Pancreas (tissue), 10 donors: ENCODE data around the gene TAF8. TPM values are rescaled to one million over a fixed set of nuclear protein-coding genes. Genes with fewer than 3 reads are reported as not detected.
A peak's percentile ranks its signal among the peaks of the same experiment; 100 is the strongest.

Experiments
- ATAC-seq, 4 donors: fragments of 200-7000 bp; cut with Tn5 transposase; one replicate each; pipeline versions ENCODE4 v1.8.0 to v1.9.1; 2020; ENCODE audit warnings: mild to moderate bottlenecking in 4 of 4, moderate library complexity in 4 of 4
- DNase-seq, 6 donors: peaks; one replicate each; pipeline ENCODE4 v3.0.0-alpha.2; 2020
- FAIRE-seq: peaks from 2 replicates; lab custom pipeline; 2012; peaks lifted over from hg19 to GRCh38; lab: Jason Lieb, UNC
- H3K27ac ChIP-seq, 4 donors: fragments of 200-600 bp; sonication (generic); 1 replicate in 3 of 4; 2 replicates in 1 of 4; pipeline versions ENCODE4 v1.5.0 to v1.8.0; 2020
- H3K27me3 ChIP-seq, 4 donors: fragments of 200-600 bp; one replicate each; pipeline ENCODE4 v1.8.0; 2021
- H3K36me3 ChIP-seq, 3 donors: fragments of 200-600 bp; sonication (generic) in 1 of 3; one replicate each; pipeline versions ENCODE4 v1.5.0 to v1.8.0; 2020 to 2021
- H3K4me1 ChIP-seq, 3 donors: fragments of 200-600 bp; one replicate each; pipeline ENCODE4 v1.8.0; 2021
- H3K4me3 ChIP-seq, 4 donors: fragments of 200-600 bp; sonication (generic) in 2 of 4; one replicate each; pipeline versions ENCODE4 v1.5.0 to v1.8.0; 2020 to 2021
- H3K9me3 ChIP-seq, 4 donors: fragments of 200-600 bp; one replicate each; pipeline ENCODE4 v1.8.0; 2021
- CTCF ChIP-seq, 4 donors: fragments of 200-600 bp; sonication (generic) in 3 of 4; IDR thresholded peaks; one replicate each; pipeline versions ENCODE4 v1.5.0 to v1.8.0; 2021; ENCODE audit warnings: antibody characterized with exemption in 4 of 4
- WGBS, 2 donors: extraction: QIAGEN DNeasy Blood & Tissue Kit; methylation state at CpG; one replicate each; pipeline ENCODE4 v1.1.7; 2013; 5-methylcytosine and 5-hydroxymethylcytosine counted together
- intact Hi-C, 3 donors: fragments of 100-400 bp; cut with DNase I; formaldehyde crosslinking; loops; one replicate each; pipeline versions ENCODE4 v1.11.1 to v1.14.2; 2022
- polyA plus RNA-seq, 2 donors: library from polyadenylated mRNA; stranded (reverse); fragments of 200-250 nt; gene quantifications; one replicate each; pipeline ENCODE4 v1.2.3, GENCODE V29; 2013
- total RNA-seq, 6 donors: library from RNA; stranded (reverse); fragmentation: NEBNext Ultra II Directional in 4 of 6; extraction: Animal tissue kit (Norgen Biotek cat#: 25700) in 4 of 6; gene quantifications; one replicate each; pipeline versions ENCODE4 v1.2.1 to v1.2.4, GENCODE V29; 2021 to 2023
- donor health status: healthy with polysubstance abuse.
- donor health status: DM: no; HTN: no; CAD: no; lungs with moderate emphysema.
- donor health status: DM: no; HTN: no; CAD: no.
- donor health status: control.
- donor health status: control.
- donor health status: Bipolar disorder and iron deficiency.
- donor health status: DM: yes; HTN: yes; CAD: no.
- donor health status: DM: no; HTN: no; CAD: no.
- donor health status: DM: no; HTN: no; CAD: no.
- donor health status: DM: yes; HTN: yes; CAD: no.

Gene TAF8
- total and polyA plus RNA-seq, 8 donors = 4.8 to 16.8 (median 8.4) TPM

DNA sequence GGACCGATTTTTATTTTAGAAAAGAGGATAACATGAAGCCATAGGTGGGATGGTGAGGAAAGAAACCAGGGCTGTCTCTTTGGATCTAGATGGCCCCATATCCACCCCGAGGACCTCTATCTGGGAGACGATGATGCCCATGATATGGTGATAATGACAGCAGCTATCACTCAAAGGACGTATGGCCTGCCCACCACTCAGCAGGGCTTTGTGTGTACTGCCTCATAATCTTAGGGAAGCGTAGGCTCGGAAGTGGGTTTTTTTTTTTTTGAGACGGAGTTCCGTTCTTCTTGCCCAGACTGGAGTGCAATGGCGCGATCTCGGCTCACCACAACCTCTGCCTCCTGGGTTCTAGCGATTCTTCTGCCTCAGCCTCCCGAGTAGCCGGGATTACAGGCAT, 8.2 kb upstream of the TAF8 start:
- no peak overlapping the region for H3K27ac ChIP-seq
- ATAC-seq = no peak
- FAIRE-seq = no peak
- DNase-seq = no peak
- H3K4me1 ChIP-seq = peaks cover 12 to 27% (median 22%) of the 10 kb centered on the region in 3 donors
- intact Hi-C loops = loop anchor here in 2 of 3 donors (10.0 kb wide), 3 partner anchors 107 to 257 kb away; partner anchors contain the start of genes PRICKLE4 (in 2 of the 2) and TOMM6 (in 2 of the 2)
- H3K4me3 ChIP-seq = no peak overlapping the region
- WGBS, 2 donors = 83 to 87% methylated on average over 14 of the region's 14 CpGs
- H3K9me3 ChIP-seq = no peaks in the 10 kb centered on the region
- TF ChIP-seq CTCF (IDR thresholded peaks at IDR 0.05) = no peak
- H3K36me3 ChIP-seq = no peaks in the 10 kb centered on the region
- no peaks in the 10 kb centered on the region for H3K27me3 ChIP-seq

DNA sequence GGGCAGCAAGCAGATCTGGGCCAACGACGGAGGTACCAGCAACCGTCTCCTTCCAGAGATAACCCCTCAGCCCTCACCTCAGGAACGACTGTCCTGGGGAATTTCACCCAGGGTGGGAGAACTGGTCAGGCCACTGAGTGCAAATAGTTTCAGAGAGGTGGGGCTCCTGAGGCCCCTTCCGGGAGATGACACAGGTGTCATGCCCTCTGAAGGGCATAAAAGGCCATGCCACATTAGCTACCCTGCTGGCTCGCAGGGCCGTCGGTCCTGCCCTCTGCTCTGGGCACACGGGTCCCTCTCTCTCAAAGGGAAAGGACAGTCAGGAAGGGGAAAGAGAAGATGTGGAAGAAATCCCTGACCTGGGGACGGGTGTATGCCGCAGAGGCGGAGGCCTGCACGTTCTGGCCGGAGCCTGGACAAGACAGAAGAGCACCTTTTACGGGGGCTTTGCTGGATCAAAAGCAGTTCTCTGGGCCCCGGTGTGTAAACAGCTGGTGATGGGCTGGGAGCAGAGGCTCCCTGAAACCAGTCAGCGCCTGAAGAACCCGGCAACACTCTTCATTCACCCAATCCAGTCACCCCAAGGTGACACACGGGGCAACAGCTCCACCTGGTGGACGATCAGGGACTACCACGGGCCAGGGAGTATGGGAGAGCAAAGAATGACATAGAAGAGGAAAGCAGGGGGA, 6.4 kb upstream of the TAF8 start:
- H3K36me3 ChIP-seq = no peaks in the 10 kb centered on the region
- peak; percentile 86 to 96 (median 94) for TF ChIP-seq CTCF (IDR thresholded peaks at IDR 0.05)
- no peaks in the 10 kb centered on the region for H3K9me3 ChIP-seq
- H3K27me3 ChIP-seq = no peaks in the 10 kb centered on the region
- H3K4me1 ChIP-seq = peaks cover 12 to 27% (median 22%) of the 10 kb centered on the region in 3 donors
- intact Hi-C loops = loop anchor here in 2 of 3 donors (10.0 kb wide), 3 partner anchors 109 to 259 kb away; partner anchors contain the start of genes PRICKLE4 (in 2 of the 2) and TOMM6 (in 2 of the 2)
- FAIRE-seq = no peak
- H3K4me3 ChIP-seq = no peak overlapping the region
- peak; percentile 71 to 95 (median 88) for DNase-seq
- peak; percentile 65 to 84 (median 70) for ATAC-seq
- peak overlapping the region in 2 of 4 donors; percentile 83 to 87 for H3K27ac ChIP-seq
- 40 to 43% methylated on average over 21 of the region's 21 CpGs for WGBS, 2 donors

GRCh38 chr6:42045538-42046460, 4.5 kb upstream of the TAF8 start:
- FAIRE-seq = no peak
- H3K4me1 ChIP-seq = peaks cover 12 to 32% (median 22%) of the 10 kb centered on the region in 3 donors
- TF ChIP-seq CTCF (IDR thresholded peaks at IDR 0.05) = no peak
- H3K9me3 ChIP-seq = no peaks in the 10 kb centered on the region
- no peaks in the 10 kb centered on the region for H3K36me3 ChIP-seq
- intact Hi-C loops = loop anchor here in 2 of 3 donors (10.0 kb wide), 3 partner anchors 111 to 261 kb away; partner anchors contain the start of genes PRICKLE4 (in 2 of the 2) and TOMM6 (in 2 of the 2)
- H3K4me3 ChIP-seq = peak overlapping the region in 2 of 4 donors; percentile 11 to 29
- H3K27me3 ChIP-seq = no peaks in the 10 kb centered on the region
- 7 to 9% methylated on average over 14 of the region's 14 CpGs for WGBS, 2 donors
- H3K27ac ChIP-seq = peak overlapping the region; percentile 51 to 87 (median 82)
- peak; percentile 83 to 94 (median 89) for DNase-seq
- ATAC-seq = peak; percentile 50 to 62 (median 54)

GRCh38 chr6:42046464-42047212, 3.7 kb upstream of the TAF8 start:
- WGBS, 2 donors = 71 to 73% methylated on average over 12 of the region's 12 CpGs
- peaks cover 12 to 40% (median 22%) of the 10 kb centered on the region in 3 donors for H3K4me1 ChIP-seq
- intact Hi-C loops = loop anchor here in 2 of 3 donors (10.0 kb wide), 3 partner anchors 112 to 262 kb away; partner anchors contain the start of genes PRICKLE4 (in 2 of the 2) and TOMM6 (in 2 of the 2)
- no peak for TF ChIP-seq CTCF (IDR thresholded peaks at IDR 0.05)
- FAIRE-seq (no peak), ATAC-seq (no peak), DNase-seq (no peak)
- H3K4me3 ChIP-seq = no peak overlapping the region
- H3K27me3 ChIP-seq = no peaks in the 10 kb centered on the region
- H3K27ac ChIP-seq = peak overlapping the region; percentile 51 to 88 (median 84)
- H3K9me3 ChIP-seq = no peaks in the 10 kb centered on the region
- no peaks in the 10 kb centered on the region for H3K36me3 ChIP-seq
